GM23338 (cell line): ENCODE data around the gene BAZ1B.

Experiments
- EZH2 ChIP-seq: fragments of 200-600 bp; sonication (generic); IDR thresholded peaks from one replicate; pipeline ENCODE4 v1.8.0; 2017; ENCODE audit warnings: antibody characterized with exemption, mild to moderate bottlenecking, low read depth; ENCODE audit not compliant: unreplicated experiment
- POLR2AphosphoS5 ChIP-seq: IDR thresholded peaks from 2 replicates; pipeline ENCODE4 v1.6.1; 2016; ENCODE audit warnings: antibody characterized with exemption, low read depth
- TF ChIP-seq, protein P1 (sequence below), 2 experiments: fragments of 200-600 bp in 1 of 2; sonication (generic) in 1 of 2; conservative IDR thresholded peaks; 2 replicates each; pipeline versions ENCODE4 v1.5.1 to v1.6.1; 2016 to 2017; ENCODE audit warnings: antibody characterized with exemption in 2 of 2, low read depth in 2 of 2, mild to moderate bottlenecking in 2 of 2, moderate library complexity in 1 of 2
- TF ChIP-seq, protein P2 (sequence below): IDR thresholded peaks from one replicate; pipeline ENCODE4 v1.6.1; 2018; ENCODE audit warnings: antibody characterized with exemption; ENCODE audit not compliant: unreplicated experiment

DNA sequence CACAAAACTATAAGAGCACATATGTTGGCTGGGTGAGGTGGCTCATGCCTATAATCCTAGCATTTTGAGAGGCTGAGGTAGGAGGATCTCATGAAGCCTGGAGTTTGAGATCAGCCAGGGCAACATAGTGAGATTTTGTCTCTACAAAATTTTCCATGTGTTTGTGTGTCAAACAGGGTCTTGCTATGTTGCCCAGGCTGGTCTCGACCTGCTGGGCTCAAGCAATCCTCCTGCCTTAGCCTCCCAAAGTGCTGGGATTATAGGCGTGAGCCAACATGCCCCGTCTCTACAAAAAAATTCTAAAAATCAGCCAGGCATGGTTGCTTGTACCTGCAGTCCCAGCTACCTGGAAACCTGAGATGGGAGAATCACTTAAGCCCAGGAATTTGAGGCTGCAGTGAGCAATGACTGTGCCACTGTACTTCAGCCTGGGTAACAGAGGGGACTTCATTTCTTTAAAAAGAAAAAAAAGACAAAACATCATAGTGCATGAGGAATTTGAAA is 60.3 kb downstream of the BAZ1B start:
- TF ChIP-seq POLR2AphosphoS5 (no peak), EZH2 (no peak)
- TF ChIP-seq, protein P1, sequence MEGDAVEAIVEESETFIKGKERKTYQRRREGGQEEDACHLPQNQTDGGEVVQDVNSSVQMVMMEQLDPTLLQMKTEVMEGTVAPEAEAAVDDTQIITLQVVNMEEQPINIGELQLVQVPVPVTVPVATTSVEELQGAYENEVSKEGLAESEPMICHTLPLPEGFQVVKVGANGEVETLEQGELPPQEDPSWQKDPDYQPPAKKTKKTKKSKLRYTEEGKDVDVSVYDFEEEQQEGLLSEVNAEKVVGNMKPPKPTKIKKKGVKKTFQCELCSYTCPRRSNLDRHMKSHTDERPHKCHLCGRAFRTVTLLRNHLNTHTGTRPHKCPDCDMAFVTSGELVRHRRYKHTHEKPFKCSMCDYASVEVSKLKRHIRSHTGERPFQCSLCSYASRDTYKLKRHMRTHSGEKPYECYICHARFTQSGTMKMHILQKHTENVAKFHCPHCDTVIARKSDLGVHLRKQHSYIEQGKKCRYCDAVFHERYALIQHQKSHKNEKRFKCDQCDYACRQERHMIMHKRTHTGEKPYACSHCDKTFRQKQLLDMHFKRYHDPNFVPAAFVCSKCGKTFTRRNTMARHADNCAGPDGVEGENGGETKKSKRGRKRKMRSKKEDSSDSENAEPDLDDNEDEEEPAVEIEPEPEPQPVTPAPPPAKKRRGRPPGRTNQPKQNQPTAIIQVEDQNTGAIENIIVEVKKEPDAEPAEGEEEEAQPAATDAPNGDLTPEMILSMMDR (conservative IDR thresholded peaks at IDR 0.05; ENCODE audit: low read depth in 2 of 2) = no peak
- TF ChIP-seq, protein P2, sequence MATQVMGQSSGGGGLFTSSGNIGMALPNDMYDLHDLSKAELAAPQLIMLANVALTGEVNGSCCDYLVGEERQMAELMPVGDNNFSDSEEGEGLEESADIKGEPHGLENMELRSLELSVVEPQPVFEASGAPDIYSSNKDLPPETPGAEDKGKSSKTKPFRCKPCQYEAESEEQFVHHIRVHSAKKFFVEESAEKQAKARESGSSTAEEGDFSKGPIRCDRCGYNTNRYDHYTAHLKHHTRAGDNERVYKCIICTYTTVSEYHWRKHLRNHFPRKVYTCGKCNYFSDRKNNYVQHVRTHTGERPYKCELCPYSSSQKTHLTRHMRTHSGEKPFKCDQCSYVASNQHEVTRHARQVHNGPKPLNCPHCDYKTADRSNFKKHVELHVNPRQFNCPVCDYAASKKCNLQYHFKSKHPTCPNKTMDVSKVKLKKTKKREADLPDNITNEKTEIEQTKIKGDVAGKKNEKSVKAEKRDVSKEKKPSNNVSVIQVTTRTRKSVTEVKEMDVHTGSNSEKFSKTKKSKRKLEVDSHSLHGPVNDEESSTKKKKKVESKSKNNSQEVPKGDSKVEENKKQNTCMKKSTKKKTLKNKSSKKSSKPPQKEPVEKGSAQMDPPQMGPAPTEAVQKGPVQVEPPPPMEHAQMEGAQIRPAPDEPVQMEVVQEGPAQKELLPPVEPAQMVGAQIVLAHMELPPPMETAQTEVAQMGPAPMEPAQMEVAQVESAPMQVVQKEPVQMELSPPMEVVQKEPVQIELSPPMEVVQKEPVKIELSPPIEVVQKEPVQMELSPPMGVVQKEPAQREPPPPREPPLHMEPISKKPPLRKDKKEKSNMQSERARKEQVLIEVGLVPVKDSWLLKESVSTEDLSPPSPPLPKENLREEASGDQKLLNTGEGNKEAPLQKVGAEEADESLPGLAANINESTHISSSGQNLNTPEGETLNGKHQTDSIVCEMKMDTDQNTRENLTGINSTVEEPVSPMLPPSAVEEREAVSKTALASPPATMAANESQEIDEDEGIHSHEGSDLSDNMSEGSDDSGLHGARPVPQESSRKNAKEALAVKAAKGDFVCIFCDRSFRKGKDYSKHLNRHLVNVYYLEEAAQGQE = no peak
